HUES6 (cell line): Measurements from ENCODE around the gene PBXIP1.

Experiments used
- H3K27ac ChIP-seq: 2 replicates; pipeline ENCODE4 v1.7.0; 2013; ENCODE audit warnings: low read depth, mild to moderate bottlenecking, low read length, inconsistent platforms
- H3K27me3 ChIP-seq: 2 replicates; pipeline ENCODE4 v1.6.1; 2013; ENCODE audit warnings: low read length; ENCODE audit not compliant: control insufficient read depth, insufficient read depth
- H3K36me3 ChIP-seq: 2 replicates; pipeline ENCODE4 v1.6.1; 2013; ENCODE audit warnings: low read length; ENCODE audit not compliant: control insufficient read depth, insufficient read depth
- H3K4me1 ChIP-seq: 2 replicates; pipeline ENCODE4 v1.6.1; 2013; ENCODE audit warnings: low read length; ENCODE audit not compliant: control insufficient read depth, insufficient read depth
- H3K4me3 ChIP-seq: 2 replicates; pipeline ENCODE4 v1.5.1; 2013; ENCODE audit warnings: low read depth, low read length
- H3K9ac ChIP-seq: one replicate; pipeline ENCODE4 v1.6.1; 2013; ENCODE audit warnings: mild to moderate bottlenecking, low read length
- H3K9me3 ChIP-seq: 2 replicates; pipeline ENCODE4 v1.6.1; 2013; ENCODE audit warnings: low read depth, low read length; ENCODE audit not compliant: control insufficient read depth, insufficient read depth

PBXIP1 gene

GRCh38 chr1:154952664-154953063 lies 3.2 kb downstream of the PBXIP1 start:
- Histone ChIP-seq H3K27ac (no peak overlapping the region), H3K4me1 (peaks cover 24% of the 10 kb centered on the region), H3K9ac (no peak overlapping the region), H3K4me3 (no peak overlapping the region), H3K36me3 (peaks cover 11% of the 10 kb centered on the region), H3K27me3 (no peaks in the 10 kb centered on the region), H3K9me3 (no peaks in the 10 kb centered on the region)

DNA sequence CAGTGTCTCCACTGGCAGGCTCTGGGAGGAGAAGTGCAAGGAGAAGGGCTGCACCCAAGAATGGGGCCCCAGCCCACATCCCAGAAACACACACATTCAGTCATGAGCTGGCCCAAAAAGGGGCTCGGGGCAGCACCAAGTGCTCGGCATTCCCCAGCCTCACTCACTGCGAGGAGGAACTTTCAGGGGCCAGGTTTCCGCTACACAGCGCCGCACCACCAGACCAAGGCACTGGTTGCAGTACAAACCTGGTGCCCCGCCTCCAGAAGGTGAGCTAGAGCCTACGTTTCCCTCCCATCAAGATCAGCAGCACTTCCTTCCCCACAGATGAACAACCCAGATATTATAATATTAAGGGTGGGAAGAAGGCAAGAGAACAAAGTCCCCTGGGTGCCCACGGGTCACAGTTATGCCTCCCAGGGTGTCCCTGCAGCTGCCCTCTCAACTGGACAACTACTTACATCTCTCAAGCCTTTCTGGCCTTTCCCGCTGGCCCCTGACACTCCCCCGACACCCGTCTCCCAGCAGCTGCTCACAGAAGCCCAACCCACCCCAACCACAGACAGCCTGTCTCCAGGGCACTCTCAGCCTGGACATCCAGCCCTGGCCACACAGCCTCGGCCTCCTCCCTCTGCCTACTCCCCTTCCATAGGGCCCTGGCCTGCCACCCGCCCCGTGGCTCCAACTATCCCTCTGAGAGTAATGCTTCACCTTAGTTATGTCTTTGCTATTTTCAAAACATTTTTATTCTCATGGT lies 3.8 kb downstream of the PBXIP1 start:
- no peak overlapping the region for H3K4me3 ChIP-seq
- no peaks in the 10 kb centered on the region for H3K9me3 ChIP-seq
- no peak overlapping the region for H3K27ac ChIP-seq
- H3K27me3 ChIP-seq: no peaks in the 10 kb centered on the region
- peaks cover 15% of the 10 kb centered on the region for H3K36me3 ChIP-seq
- H3K9ac ChIP-seq: no peak overlapping the region
- peaks cover 18% of the 10 kb centered on the region for H3K4me1 ChIP-seq

DNA sequence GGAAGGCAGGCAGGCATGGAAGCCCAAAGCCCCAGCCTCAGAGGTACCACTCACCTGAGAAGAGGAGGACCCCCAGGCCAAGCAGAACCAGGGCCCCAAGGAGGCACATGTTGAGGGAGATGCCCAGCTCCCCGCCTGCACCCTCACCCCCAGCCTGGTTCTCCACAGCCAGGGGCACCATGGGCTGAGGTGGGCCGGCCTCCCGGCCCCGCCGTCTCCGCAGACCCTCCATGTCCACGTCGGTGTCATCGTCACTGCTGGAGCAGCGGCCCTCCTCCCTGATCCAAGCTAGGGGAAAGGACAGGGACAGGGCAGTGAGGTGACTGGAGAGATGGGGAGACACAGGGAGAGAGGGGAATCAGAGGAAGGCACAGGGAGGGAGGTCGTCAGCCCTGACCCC lies 7.8 kb downstream of the PBXIP1 start:
- Histone ChIP-seq H3K27me3 (no peaks in the 10 kb centered on the region), H3K27ac (no peak overlapping the region), H3K4me3 (no peak overlapping the region), H3K4me1 (peaks cover 5% of the 10 kb centered on the region), H3K9ac (no peak overlapping the region), H3K9me3 (no peaks in the 10 kb centered on the region), H3K36me3 (peaks cover 20% of the 10 kb centered on the region)

DNA sequence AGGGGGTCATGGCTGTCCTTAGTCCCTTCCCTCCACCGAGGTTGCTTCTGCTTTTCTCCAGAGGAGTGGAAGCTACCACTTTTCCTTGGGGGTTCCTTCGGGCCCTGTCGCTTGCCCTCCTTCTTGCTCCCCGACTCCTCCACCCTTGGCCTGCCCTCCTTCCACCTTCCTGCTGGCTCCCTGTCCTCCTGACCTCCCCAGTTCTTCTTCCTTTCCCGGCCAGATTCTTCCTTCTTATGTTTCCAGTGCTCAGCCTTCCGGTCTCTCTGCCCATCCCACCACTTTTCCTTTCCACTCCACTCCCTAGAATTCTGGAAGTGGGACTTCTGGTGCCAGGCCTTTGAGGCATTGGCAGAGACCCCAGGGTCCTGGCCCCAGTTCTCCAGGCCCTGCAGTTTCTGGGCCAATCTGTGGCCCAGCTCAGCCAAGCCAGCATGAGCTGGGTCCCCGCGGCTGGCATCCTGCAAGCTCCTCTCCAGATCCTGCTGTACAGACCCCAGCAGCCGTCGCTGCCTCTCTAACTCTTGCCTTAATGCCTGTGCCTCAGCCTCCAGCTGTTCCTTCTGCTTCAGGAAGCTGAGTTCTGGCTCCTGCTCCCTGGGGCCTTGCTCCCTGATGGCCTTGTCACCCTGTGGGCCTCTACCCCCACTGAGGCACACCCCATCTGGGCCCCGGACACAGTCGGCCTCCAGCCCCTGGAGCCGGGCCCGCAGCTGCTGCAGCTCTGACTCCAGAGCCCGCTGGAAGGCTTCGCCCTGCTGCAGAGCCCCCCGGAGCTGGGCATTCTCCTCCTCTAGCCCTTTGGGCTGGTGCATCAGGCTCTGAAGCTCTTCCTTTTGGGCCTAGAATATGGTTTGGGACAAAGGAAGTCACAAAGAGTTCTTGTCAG lies 9.7 kb downstream of the PBXIP1 start:
- Histone ChIP-seq H3K27ac (no peak overlapping the region), H3K27me3 (no peaks in the 10 kb centered on the region), H3K4me3 (no peak overlapping the region), H3K4me1 (peaks cover 5% of the 10 kb centered on the region), H3K36me3 (peaks cover 18% of the 10 kb centered on the region), H3K9ac (no peak overlapping the region), H3K9me3 (no peaks in the 10 kb centered on the region)

DNA sequence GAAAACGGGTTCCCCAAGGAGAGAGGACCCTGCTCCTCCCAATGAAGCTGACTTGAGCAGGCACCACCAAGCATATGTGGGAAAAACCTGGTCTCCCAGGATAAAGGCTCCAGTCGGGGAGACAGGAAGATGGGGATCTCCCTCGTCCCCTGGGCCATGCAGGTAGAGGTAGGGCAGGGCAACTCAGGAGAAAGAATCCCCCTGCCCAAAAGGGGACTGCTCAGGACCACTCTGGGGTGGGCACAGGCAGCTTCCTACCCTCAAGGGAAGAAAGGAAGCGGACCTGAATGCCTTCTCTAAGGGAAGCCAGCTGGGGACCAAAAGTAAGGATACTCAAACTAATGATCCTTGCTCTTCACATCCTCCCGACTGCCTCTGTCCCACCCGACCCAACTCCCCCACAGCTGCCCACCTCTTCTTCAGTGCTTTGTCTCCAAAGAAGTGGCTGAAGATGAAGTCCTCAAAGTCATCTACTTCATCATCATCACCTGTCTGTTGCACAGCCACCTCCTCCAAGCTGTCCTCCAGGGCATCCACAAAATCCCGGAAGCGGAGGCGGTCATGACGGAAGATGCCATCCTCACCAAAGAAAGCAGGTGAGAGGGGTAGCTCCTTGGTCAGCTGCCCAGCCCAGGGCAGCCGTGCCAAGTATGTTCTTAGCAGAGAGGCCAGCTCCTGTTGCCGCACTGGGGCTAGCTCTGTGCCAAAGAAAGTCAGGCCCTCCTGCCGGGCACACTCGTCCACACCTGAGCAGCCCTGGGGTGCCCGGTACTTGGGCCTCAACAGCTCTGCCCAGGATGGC lies 10.5 kb downstream of the PBXIP1 start:
- Histone ChIP-seq H3K9me3 (no peaks in the 10 kb centered on the region), H3K9ac (no peak overlapping the region), H3K4me3 (no peak overlapping the region), H3K27ac (no peak overlapping the region), H3K36me3 (peaks cover 12% of the 10 kb centered on the region), H3K27me3 (no peaks in the 10 kb centered on the region), H3K4me1 (peaks cover 7% of the 10 kb centered on the region)

- H3K9me3 ChIP-seq: no peaks in the 10 kb centered on the region
These were observed 11.3 kb downstream of the PBXIP1 start for GRCh38 chr1:154944401-154945159.

DNA sequence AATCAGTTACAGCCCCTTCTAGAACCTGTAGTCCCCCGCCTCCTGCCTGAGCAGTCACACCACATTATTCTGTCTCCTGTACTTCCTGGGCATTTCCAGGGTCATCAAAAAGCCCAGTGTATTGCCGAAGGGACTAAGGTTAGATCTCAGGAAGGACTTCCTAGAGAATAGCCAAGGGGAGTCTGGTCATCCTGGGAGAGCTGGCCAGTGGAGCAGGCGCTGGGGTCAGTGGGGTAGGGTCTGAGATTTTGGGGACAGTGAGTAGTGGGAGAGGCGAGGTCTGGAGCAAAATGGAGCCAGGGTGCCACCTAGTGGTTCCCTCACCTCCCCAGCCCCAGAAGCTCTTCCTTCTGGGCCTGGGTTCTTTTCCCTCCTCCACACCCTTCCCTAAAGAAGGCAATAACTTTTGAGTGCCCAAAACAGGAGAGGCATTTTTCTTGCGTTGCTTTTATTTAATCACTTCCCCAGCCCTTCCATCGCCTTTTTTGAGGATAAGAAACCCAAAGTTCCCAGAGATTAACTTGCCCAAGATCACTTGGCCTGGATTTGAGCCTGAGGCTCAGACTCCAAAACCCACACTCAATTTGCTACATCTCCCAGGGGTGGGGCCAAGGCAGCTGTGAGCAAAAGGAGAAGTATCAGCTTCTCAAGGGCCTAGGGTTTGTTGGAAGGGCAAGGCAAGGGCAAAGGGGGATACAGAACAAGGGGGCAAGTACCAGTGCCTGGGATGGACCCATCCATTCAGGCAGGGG lies 12.1 kb downstream of the PBXIP1 start:
- no peak overlapping the region for H3K9ac ChIP-seq
- no peak overlapping the region for H3K27ac ChIP-seq
- H3K4me1 ChIP-seq: peaks cover 7% of the 10 kb centered on the region
- H3K9me3 ChIP-seq: no peaks in the 10 kb centered on the region
- no peaks in the 10 kb centered on the region for H3K27me3 ChIP-seq
- H3K4me3 ChIP-seq: no peak overlapping the region
- peaks cover 12% of the 10 kb centered on the region for H3K36me3 ChIP-seq

More at GRCh38 chr1:154944401-154945159, 11.3 kb downstream of the PBXIP1 start:
- peaks cover 7% of the 10 kb centered on the region for H3K4me1 ChIP-seq
- no peak overlapping the region for H3K9ac ChIP-seq
- peaks cover 12% of the 10 kb centered on the region for H3K36me3 ChIP-seq
- no peaks in the 10 kb centered on the region for H3K27me3 ChIP-seq
- no peak overlapping the region for H3K4me3 ChIP-seq
- H3K27ac ChIP-seq: no peak overlapping the region

DNA sequence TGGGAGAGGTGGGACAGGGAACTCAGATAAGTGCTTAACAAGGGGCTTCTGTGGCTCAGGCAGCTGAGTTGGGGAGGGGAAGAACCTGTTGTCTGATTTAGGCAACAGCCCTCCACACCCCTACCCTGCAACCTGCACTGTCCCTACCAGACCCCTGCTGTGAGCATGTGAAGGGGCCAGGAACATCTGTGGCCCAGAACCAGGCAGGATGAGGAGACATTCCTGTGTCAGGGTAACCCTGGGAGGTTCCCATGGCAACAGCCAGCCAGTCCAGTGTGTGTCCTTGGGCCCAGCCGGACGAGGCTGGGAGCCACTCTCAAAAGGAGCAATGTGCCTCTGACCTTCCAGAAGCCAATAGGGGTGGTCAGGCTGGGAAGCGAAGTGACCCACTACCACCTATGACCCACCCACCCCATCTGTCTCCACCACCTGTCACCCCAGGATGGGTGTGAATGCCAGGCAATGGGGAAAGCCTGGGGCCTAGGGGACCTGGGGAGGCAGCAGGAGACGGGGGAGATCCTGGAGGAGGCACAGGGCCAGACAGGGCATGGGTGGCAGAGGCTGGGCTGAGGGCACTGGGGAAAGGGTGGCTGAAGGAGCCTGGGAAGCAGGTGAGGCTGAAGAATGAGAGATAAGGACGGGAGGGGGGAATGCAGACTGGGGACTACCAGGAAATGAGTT lies 14.4 kb downstream of the PBXIP1 start:
- no peaks in the 10 kb centered on the region for H3K27me3 ChIP-seq
- H3K36me3 ChIP-seq: 0 out of 2 replicates have a peak, but pooled peaks cover 4% of the 10 kb centered on the region
- H3K4me1 ChIP-seq: peaks cover 11% of the 10 kb centered on the region
- H3K4me3 ChIP-seq: no peak overlapping the region
- H3K9me3 ChIP-seq: no peaks in the 10 kb centered on the region
- no peak overlapping the region for H3K27ac ChIP-seq
- H3K9ac ChIP-seq: no peak overlapping the region

DNA sequence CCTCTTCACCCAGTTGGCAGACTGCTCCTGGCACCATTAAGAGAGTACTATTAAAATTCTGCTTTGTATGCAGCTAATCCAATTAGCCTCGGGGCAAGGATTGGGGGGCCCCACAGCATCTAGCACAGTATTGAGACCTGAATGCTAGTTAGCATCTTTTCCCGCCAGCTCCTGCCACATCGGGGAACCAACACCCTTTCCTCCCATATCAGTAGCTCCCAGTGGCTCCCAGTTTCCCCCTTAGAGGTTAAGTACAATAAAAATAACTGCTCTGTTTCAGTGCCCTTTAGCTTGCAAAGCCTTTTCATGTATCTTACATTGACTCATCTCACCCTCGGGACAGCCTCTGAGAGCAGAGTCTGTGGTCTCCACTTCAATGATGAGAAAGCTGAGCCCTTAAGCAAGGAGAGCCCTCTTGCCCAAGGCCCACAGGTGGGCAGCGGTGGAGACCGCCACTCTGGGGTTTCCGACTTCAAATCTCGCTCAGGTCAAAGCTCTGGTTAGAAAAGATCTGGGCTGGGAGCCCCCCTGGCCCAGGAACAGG lies 15.2 kb downstream of the PBXIP1 start:
- no peaks in the 10 kb centered on the region for H3K9me3 ChIP-seq
- no peaks in the 10 kb centered on the region for H3K27me3 ChIP-seq
- peaks cover 11% of the 10 kb centered on the region for H3K4me1 ChIP-seq
- no peak overlapping the region for H3K27ac ChIP-seq
- H3K36me3 ChIP-seq: 0 out of 2 replicates have a peak, but pooled peaks cover 4% of the 10 kb centered on the region
- no peak overlapping the region for H3K4me3 ChIP-seq
- no peak overlapping the region for H3K9ac ChIP-seq
